HuH-7.5 (cell line): ENCODE measurements around the gene RALGDS.
A peak's percentile ranks its signal among the peaks of the same experiment; 100 is the strongest.

ENCODE experiments used
- DNase-seq: peaks from one replicate; pipeline ENCODE4 v3.0.0; 2011; ENCODE audit warnings: low spot score

Gene RALGDS

DNA sequence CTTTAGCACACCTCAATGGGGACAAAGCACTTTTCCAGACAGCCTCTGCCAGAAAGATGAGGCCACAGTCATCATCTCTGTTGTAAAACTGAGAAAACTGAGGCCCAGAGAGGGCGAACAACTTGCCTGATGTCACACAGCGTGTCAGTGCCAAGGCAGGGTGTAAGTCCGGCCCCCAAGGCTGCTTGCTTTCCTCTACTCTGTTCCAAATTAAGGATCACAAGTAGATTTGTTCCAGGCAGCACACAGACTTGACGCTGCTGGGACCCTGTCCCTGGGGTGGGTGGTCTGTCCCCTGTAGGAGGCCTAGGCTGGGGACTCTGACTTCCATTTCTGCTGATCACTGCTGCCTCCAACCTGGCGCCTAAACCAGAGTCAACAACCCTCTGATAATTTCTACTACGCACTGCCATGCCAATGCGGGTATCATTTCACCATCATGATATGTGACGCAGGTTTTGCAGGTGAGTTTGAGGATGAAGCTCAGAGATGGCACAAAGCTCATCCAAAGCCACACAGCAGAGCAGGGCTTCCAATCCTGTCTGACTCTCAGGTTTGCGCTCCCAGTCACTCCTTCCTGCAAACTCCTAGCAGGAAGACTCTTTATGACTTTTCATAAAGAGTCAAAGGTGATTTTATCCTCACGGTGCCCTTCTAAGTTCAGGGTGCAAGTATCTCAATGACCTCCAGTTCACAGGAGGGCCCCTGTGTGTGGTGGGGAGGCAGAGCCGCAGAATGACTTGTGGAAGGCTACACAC is 13.5 kb upstream of the RALGDS start:
- DNase-seq: no peak

DNA sequence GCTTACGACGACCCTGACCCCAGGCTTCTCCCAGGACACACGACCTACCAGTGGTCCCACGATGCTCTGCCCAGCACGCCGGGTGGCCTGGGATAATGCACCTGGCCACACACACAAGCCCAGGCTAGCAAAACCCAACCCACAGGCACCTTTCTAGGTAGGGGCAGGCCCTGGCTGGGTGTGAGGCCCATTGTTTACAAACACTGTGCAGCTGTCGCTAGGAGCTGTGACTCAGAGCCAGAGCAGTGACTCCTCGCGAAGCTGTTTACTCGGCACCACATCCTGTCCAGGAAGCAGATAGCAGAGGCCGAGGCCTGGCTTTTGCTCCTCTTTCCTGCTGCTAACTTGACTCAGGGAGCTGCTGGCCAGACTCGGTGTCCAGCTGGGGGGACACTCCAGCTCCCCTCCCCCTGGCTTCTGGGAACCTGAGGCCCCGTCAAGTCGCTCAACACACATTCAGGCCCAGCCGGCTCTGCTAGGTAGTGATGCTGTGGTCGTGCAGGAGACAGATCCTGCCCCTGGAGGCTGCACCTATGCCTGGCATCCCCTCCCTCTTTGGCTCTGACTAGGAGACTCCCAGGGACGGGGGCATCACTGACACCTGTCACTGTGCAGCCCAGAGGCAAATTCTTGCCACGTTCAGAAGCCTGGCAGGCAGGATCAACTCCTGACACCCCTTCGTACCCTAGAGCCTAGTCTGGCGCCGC is 12.8 kb upstream of the RALGDS start:
- DNase-seq: peak; percentile 99

DNA sequence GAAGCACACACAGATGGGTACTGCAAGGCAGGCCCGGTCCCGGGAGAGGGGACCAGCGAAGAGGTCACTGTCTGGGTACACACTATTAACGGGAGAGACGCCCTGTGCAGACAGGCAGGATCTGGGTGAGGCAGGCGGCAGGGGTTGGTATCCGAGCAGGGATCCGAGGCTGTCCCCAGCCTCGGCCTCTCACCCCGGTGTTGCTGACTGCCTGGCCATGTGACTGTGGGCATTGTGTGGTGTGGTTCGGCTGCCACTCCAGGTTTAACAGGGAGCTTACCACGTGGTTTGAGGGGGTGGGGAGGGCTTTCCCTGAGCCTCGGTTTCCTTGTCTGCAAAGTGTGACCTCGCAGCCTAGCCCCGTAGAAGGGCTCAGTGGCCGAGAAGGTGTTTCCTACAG is 11.1 kb upstream of the RALGDS start:
- no peak for DNase-seq

DNA sequence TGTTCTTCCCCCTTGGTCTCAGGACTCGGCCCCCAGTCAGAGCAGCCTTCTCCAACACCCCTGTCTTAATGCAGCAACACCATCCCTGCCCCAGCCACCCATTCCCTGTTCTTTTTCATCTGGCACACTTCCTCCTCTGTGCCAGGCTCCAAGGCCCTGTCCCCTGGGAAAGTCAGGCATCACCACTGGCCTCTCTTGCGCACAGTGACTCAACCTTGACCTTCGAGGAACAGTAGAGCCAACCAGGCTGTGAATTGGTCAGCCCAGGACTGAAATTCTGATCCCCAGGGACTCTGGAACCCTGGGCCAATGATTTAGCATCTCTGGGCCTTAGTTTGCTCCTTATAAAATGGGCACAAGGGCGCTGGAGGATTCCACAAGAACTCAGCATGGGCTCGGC is 10.5 kb upstream of the RALGDS start:
- DNase-seq: no peak

DNA sequence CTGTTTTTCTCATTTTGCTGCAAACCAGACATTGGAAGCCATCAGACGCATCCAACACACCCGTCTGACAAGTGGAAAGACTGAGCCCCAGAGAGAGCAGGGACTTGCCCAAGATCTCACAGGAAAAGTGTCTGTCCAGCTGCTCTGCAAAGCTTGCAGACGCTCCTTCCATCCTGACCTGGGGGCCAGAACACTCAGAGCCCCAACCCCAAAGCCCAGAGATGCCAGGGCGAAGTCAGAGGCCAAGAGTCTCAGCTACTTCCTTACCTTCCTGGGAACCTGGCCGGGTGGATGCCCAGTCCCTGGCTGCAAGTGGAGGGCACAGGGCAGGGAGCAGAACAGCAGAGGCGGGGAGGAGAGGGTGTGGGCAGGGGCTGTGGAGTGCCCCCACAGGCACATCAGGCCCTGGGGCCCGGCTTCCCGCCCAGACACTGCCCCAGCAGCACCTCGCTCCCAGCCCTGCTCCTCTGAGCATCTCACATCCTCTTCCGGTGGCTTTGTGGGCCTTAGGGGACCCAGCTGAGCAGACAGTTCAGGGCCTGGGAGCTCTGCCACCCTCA is 9.7 kb upstream of the RALGDS start:
- DNase-seq: no peak

DNA sequence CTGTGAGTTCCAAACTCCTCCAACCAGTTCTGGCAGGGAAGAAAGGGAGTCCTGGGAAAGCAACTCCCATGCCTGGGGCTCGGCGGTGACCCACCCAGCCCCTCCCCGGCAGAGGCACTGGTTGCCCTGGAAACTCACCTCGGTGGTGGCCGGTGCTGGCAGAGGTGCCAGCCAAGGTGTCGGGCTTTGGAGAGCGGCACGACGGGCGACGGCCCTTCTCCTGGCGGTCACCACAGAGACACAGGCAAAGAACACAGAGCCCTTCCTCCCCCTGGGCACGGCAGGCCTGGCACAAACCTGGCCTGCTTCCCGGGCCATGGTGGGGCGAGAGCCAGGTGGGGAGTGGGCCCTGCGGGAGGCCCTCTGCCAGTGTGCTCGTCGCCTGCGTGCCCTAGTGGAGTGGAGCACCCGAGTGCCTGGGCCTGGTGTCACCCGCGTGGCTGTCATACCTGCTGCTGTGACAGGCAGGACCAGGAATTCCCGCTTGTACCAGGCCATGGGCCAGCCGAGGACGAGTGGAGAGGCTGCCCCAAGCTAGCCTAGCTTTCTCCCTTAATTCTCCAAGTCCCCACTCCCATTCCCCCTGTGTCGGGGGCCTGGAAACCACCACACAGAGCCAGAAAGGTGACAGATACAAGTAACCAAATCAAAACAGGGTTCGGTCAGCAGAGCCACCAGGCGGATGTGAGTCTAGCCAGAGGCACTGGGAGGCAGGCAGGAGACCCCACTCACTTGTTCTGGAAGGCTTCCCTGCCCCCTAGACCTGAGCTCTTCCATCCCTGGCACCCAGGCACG is 8.2 kb upstream of the RALGDS start:
- no peak for DNase-seq

DNA sequence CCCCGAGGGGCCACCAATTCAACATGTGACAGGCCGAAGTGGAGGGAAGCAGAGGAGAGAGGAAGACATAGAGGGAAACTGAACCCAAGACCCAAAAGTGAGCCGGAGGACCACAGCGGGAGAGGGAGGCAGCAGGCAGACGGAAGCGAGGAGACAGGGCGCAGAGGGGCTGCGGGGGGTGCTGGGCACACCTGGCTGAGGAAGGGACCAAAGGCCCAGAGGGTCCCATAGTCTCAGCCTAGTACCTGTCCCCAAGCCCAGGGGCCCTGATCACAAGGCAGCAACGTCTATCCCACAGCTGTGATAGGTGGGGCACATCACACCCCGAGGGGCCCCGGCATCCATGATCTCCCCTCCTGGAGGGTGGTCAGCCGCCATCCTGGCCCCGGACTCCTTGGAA is 7.1 kb upstream of the RALGDS start:
- no peak for DNase-seq

DNA sequence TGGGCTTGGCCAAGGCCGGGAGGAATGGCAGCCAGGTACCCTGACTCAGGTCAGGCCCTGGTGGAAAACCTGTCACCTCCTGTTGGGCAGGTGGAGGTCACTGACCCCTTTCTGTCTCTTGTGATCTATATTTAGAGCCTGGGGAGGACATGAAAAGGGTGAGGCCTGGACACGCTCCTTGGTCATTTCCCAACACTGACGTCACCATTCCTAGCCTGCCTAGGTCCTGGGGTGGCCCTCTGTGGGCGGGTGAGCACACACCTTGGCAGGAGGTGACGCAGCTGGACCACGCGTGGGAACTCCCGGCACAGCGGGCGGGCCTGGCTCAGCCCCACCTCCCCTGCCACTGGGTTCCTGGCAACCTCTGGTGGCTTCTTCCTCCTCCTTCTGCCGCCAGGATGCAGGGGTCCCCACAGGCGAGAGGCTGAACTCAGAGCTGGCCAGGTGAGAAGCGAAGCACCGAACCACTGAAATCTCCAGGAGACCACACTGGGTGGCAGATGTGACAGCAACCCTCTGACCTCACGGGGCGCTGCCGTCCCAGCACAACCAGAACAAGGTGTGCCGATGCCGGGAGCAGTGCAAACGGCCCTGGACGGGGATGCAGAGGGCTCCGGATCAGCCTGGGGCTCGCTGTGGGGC is 6.4 kb upstream of the RALGDS start:
- DNase-seq: peak; percentile 56

DNA sequence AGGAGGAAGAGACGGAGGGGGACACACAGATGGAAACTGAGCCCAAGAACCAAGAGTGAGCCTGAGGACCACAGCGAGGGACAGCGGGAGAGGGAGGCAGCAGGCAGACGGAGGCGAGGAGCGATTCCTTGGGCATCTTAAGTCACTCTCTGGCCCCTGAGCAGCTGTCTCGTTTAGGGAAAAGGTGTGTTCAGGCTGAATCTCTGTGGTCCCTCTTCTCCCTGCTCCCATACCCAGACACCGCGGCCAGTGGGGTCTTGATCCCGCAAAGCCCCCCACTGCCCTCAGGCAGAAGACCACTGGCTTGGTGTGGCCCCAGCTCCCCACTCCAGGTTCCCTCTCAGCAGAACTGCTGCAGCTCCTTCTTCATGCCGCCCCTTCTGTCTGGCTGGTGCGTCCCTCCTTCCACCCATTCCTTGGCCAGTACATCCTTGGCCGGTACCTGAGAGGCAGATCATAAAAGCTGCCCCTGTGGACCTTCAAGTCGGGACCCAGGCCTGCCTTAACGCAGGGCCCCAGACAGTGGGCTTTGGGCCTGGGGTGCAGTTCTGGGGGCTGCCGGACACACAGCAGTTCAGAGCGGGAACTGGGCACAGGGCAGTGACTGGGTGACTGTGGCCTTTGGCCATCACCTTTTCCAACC is 5.8 kb upstream of the RALGDS start:
- no peak for DNase-seq

DNA sequence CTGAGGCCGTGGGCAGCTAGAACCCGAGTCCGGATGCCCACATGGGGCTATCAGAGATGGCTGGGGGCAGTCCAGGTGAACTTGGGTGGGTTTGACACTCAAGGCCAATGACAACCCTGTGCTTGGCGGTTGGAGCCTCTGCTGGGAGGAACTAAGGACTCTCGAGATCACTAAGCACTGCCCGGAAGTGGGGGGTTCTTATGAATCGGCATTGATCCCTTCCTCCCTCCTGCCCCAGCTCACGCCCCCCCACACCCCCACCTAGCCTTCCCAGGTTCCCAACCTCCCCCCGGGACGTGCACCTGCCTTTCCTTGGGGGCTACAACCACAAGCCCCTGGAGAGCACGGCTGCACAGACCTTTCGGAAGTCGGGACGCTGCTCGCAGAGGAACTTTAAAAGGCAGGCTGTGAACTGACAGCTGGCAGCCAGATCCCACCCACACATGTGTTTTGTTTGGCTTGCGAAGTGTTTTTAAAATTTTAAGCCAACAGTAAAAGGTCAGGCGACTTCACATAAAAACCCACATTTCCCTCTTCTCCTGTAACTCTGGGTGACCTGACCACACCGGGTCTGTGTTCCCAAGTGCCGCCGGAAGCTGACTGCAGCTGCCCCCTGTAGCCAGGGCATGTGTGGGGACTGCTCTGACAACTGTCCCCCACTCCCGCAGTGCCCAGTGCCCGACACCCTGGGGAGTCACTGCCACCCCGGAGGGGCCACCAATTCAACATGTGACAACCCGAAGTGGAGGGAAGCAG is 5.1 kb upstream of the RALGDS start:
- DNase-seq: no peak

DNA sequence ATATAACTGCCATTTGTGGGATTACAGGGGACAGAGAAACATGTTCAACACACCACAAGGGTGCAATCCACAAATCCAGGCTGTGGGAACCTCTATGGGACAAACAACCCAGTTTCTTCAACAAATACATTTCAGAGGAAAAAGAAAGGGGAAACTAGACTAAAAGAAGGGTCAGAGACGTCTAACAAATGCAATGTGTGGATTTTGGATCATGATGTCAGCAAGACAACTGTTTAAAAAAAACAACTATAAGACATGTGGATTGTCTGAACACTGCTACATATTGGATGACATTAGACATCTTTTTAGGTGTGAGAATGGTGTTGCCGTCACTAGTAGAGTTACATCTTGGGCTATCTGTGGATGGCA is 3.9 kb upstream of the RALGDS start:
- no peak for DNase-seq

DNA sequence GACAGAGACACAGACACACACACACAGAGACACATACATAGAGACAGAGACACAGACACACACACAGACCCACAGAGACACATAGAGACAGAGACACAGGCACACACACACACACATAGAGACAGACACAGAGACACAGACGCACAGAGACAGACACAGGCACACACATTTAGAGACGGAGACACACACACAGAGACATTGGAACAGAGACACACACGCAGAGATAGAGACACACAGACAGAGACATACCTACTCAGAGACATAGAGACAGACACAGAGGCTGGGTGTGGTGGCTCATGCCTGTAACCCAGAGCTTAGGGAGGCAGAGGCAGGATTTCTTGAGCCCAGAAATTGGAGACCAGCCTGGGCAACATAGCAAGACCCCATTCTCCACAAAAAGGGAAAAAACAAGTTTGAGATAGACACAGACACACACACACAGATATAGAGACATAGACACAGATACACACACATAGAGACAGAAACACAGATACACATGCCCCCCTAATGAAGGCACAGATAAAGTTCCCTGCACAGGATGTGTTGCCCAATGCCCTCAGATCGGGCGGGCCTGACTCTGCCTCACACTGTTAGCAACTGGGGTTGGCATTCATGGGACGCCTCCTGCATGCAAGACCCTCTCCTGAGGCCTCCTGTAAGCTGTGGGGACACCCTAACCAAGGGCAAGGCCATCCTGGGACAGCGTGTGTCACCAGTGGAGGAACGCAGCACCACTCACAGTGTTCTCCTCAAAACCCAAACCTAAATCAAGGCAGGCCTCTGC is 3.3 kb upstream of the RALGDS start:
- no peak for DNase-seq

DNA sequence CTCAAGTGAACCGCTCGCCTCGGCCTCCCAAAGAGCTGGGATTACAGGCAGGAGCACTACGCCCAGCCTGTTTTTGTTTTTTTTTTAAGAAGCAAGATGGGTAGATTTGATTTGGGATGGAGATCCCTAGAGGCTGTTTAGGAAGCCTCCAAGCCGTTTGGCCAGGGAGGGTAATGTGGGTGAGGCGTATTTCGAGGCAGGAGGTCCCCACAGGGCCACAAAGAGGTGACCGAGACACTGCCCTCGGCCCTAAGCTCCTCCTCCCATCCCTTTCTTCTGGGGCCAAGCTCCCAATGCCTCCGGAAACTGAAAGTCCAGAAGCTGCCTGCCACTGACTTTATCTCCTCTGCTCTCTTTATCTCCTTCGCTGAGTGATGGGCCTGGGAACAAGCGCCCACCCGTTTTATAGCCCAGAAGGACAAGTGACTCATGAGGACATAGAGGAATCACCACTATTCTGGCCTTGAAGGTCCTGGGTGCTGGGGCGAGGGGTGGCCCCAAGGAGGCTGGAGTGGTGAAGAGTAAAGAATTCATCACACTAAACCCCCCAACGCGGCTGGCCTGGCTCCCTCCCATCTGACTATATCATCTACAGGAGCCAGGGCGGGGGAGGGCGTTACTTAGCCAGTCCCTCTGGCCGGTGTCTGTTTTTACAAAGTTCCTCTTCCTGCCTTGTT is 2.0 kb upstream of the RALGDS start:
- DNase-seq: no peak

DNA sequence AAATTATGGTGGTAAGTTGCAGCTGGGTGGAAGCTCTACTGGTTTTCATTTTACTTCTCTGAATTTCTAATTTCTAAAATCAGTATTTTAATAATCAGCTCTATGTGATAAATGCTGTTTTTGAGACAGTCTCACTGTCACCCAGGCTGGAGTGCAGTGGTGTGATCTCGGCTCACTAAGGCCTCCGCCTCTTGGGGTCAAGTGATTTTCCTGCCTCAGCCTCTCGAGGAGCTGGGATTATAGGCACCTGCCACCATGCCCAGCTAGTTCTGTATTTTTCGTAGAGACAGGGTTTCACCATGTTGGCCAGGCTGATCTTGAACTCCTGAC is 1.5 kb upstream of the RALGDS start:
- DNase-seq: no peak

DNA sequence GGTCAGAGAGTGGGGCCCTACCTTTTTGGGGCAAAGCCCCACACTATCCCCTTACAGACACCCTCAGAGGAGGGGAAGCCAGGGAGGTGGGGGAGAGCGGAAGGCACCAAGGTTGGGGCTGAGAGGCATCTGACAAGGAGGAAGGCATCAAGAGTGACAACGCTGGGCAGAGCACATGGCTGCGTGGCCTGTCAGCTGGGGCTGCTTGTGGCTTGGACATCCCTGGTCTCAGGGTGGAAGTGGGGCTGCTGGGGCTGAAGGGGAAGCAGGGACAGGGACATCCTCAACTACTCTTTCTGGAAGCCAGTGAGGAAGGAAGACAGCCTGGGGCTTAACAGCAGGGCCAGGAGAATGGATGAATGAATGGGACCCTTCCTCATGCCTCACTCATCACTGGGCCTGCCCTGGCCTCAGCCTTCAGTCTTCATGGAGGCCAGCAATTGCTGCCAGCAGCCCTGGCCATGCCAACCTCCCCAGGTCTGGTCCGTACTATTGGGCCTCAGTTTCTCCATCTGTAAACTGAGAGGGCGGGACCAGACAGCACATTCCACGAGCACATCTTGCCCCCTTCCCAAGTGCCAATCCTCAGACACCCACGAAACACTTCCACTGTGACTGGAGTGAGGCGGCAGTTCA is 993 bp upstream of the RALGDS start:
- no peak for DNase-seq

DNA sequence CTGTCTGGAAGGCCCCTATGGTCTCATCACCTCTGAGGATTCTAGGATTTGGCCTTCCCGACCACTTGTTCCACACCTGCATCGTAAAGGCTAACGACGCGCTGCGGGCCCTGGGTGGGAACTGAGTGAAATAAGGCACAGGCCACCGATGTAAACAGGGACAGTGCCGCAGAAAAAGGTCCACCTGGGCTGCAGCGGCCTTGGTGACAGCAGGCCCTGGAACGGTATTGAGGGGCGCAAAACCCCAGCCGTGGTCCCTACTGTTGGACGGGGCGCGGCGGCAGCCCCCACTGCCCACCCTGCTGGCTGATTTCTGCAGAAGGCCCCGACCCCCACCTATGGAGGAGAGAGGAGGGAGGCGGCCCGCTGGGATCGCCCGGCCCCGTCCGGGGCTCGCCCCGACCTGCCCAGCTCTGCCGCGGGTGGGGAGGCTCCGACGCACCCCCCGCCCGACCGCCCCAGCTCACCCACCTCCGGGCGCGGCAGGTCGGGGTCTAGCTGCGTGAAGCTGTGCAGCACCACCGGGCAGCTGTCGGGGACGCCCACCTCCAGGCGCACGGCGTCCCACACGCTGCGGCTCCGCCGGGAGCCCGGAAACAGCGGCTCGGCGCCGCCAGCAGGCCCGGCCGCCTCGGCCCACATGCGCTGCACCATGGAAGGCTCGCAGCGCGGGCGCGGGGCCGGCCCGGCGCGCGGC is 391 bp downstream of the RALGDS start:
- DNase-seq: peak; percentile 71

DNA sequence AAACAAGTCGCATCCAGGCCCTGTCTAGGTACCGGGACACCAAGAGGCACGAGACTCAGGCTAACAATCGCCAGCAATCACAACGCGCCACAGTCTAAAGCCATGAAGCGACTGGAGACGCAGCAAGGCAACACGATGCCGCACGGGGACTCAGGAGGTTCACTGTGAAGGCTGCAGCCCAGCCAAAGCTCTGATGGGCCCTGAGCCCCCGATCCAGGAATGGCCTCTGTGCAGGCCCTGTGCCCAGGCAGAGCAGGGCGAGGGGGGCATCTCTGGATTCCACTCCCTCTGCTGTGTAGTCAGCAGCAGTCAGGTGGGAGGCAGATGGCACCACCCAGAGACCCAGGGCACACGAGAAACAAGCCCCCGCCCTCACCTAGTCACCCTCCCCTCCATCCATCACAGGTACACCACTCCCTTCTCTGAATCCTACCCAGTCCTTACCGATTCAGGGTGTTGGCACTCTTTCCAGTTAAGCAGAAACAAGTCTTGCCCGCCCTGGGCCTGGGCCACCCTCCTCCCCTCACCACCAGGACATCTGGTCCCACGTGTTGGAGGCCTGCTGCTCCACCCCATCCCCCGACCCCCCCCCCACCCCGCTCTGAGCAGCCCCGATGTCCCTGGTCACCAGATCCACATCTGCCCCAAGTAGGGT is 1.1 kb downstream of the RALGDS start:
- no peak for DNase-seq
